Loucy (cell line): ENCODE data around the gene DOCK3.

ENCODE experiments used
- EZH2phosphoT487 ChIP-seq: fragments of 200-600 bp; IDR thresholded peaks from 2 replicates; pipeline ENCODE4 v1.6.1; 2018; ENCODE audit warnings: antibody characterized with exemption, mild to moderate bottlenecking, moderate library complexity, borderline replicate concordance
- TF ChIP-seq, protein P1 (sequence below): fragments of 200-600 bp; sonication (generic); conservative IDR thresholded peaks from 2 replicates; pipeline ENCODE4 v1.5.1; 2014; ENCODE audit warnings: mild to moderate bottlenecking, antibody characterized with exemption, low read length

- TF ChIP-seq, protein P1, sequence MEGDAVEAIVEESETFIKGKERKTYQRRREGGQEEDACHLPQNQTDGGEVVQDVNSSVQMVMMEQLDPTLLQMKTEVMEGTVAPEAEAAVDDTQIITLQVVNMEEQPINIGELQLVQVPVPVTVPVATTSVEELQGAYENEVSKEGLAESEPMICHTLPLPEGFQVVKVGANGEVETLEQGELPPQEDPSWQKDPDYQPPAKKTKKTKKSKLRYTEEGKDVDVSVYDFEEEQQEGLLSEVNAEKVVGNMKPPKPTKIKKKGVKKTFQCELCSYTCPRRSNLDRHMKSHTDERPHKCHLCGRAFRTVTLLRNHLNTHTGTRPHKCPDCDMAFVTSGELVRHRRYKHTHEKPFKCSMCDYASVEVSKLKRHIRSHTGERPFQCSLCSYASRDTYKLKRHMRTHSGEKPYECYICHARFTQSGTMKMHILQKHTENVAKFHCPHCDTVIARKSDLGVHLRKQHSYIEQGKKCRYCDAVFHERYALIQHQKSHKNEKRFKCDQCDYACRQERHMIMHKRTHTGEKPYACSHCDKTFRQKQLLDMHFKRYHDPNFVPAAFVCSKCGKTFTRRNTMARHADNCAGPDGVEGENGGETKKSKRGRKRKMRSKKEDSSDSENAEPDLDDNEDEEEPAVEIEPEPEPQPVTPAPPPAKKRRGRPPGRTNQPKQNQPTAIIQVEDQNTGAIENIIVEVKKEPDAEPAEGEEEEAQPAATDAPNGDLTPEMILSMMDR, result no peak
- no peak for TF ChIP-seq EZH2phosphoT487
Observed at GRCh38 chr3:51358981-51359380, 684.3 kb downstream of the DOCK3 start.
